OCI-LY3 (cell line): Measurements from ENCODE around the gene GPR27.

ENCODE experiments used
- EZH2phosphoT487 ChIP-seq: fragments of 200-600 bp; shearing (Covaris generic); IDR thresholded peaks from 2 replicates; pipeline ENCODE4 v1.6.1; 2018; ENCODE audit warnings: antibody characterized with exemption, mixed run types, low read depth
- TF ChIP-seq, protein P1 (sequence below): fragments of 200-600, 300-600 bp; sonication (generic); IDR thresholded peaks from 2 replicates; pipeline ENCODE4 v1.5.1; 2014; ENCODE audit warnings: antibody characterized with exemption, low read length, low read depth

DNA sequence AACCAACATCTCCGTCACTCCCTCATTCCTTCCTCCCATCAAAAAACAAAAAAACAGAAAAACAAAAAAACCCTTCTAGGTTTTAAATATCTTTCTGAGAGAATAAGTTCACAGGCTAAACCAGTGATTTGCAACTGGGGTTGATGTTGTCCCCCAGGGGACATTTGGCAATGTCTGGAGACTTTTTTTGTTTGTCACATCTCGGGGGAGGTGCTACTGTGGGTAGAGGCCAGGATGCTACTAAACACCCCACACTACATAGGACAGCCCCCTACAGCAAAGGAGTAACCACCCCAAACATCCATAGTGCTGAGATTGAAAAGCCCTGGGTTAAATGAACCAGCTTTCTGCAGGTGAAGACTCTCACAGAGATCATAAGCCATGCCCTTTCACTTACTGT, 48.3 kb downstream of the GPR27 start:
- TF ChIP-seq, protein P1, sequence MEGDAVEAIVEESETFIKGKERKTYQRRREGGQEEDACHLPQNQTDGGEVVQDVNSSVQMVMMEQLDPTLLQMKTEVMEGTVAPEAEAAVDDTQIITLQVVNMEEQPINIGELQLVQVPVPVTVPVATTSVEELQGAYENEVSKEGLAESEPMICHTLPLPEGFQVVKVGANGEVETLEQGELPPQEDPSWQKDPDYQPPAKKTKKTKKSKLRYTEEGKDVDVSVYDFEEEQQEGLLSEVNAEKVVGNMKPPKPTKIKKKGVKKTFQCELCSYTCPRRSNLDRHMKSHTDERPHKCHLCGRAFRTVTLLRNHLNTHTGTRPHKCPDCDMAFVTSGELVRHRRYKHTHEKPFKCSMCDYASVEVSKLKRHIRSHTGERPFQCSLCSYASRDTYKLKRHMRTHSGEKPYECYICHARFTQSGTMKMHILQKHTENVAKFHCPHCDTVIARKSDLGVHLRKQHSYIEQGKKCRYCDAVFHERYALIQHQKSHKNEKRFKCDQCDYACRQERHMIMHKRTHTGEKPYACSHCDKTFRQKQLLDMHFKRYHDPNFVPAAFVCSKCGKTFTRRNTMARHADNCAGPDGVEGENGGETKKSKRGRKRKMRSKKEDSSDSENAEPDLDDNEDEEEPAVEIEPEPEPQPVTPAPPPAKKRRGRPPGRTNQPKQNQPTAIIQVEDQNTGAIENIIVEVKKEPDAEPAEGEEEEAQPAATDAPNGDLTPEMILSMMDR = no peak
- no peak for TF ChIP-seq EZH2phosphoT487
